Activated T-helper 17 cell treated with anti-CD3 and anti-CD28 coated beads, Interleukin-2, amount 50 U/mL, for 72 hours (primary cell): Measurements from ENCODE around the gene FBXO46. TPM values are rescaled to one million over a fixed set of nuclear protein-coding genes. Genes with fewer than 3 reads are reported as not detected.
A peak's percentile ranks its signal among the peaks of the same experiment; 100 is the strongest.

Experiments
- ATAC-seq: fragments of 150-1000 bp; cut with Tn5 transposase; replicated peaks from 2 replicates; pipeline ENCODE4 v1.10.0; 2021; ENCODE audit warnings: mild to moderate bottlenecking, moderate library complexity
- H3K27ac Mint-ChIP-seq: one replicate; pipeline ENCODE4 v1.8.0; 2022; ENCODE audit warnings: mixed read lengths
- H3K27me3 Mint-ChIP-seq: one replicate; pipeline ENCODE4 v1.8.0; 2022; ENCODE audit warnings: mixed read lengths
- H3K36me3 Mint-ChIP-seq: one replicate; pipeline ENCODE4 v1.8.0; 2022; ENCODE audit warnings: low read depth, mild to moderate bottlenecking, mixed read lengths
- H3K4me1 Mint-ChIP-seq: one replicate; pipeline ENCODE4 v1.8.0; 2022; ENCODE audit warnings: mixed read lengths
- H3K4me3 Mint-ChIP-seq: one replicate; pipeline ENCODE4 v1.8.0; 2022; ENCODE audit warnings: mild to moderate bottlenecking, mixed read lengths
- H3K9me3 Mint-ChIP-seq: one replicate; pipeline ENCODE4 v1.8.0; 2022; ENCODE audit warnings: mixed read lengths
- total RNA-seq, 2 donors: library from RNA; stranded (reverse); gene quantifications; one replicate each; pipeline ENCODE4 v1.2.3, GENCODE V29; 2022

The FBXO46 gene, protein sequence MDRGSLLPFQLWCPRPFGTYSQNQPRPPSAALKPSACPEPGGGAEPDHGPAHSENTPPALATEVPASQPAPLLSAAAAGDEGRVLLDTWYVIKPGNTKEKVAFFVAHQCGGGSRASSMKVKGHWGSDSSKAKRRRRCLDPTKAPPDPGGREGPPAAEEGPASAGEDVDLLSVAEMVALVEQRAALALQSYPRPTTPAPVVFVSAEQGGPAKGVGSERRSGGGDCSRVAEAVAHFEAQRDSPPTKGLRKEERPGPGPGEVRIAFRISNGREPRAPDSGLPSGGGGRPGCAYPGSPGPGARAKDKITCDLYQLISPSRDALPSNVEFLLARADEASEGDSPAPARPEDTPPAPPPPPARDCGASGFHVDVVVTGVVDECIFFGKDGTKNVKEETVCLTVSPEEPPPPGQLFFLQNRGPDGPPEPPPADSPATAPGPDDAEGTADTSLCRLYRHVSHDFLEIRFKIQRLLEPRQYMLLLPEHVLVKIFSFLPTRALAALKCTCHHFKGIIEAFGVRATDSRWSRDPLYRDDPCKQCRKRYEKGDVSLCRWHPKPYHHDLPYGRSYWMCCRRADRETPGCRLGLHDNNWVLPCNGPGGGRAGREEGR
- total RNA-seq: 10 to 100 TPM; 39.4 to 44.3 TPM

DNA sequence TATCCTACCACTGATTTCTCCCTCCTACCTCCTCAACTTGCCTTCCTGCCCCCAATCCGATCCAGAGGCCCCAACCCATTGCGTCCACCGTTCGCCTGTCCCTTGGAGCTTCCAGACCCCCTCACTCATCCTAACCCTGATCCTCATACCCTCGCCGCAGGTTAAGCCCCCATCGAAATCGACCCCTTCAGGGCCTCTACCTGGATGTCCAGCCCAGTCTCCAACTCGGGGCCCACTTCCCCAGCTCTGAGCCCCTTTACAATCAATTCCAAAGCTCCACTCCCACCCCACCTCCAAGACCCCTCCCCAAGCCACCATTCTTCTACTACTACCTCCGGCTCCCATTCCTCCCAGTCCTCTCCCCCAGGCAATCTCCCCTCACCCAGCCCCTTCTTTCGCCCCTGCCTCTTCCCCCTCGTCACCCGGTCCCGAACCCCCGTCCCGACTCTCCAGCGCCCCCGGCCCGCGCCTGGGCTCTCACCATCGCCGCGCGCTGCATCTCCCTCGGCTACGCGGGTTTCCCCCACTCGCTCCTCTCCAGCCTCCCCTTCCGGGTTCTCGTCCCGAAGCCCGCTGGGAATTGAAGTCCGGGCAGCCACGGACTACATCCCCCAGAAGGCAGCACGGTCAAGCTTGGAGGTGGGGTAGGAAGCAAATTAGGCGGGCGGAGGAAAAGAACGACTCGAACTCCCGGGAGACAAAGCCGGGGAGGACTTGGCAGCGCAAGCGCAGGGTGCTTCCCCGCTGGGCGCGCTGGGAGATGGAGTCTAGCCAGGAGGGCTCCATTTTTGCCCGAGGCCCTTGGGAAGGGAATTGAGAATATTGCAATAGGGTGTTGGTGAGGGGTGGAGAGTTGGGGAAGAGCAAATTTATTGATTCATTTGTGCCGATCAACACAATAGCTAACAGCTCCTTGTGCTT lies at the start of gene FBXO46:
FBXO46 (minus strand) TSS at position 529 of the 921 bp plus-strand sequence. CDS start 17,401 bp downstream, outside the sequence.
- H3K9me3 Mint-ChIP-seq: no peaks in the 10 kb centered on the region
- ATAC-seq: peak; percentile 99
- H3K4me3 Mint-ChIP-seq: peak within 1 kb of the TSS; percentile 99
- peaks cover 16% of the 10 kb centered on the region for H3K4me1 Mint-ChIP-seq
- H3K36me3 Mint-ChIP-seq: peaks cover 27% of the 10 kb centered on the region
- peak within 1 kb of the TSS; percentile 87 for H3K27ac Mint-ChIP-seq
- no peaks in the 10 kb centered on the region for H3K27me3 Mint-ChIP-seq

DNA sequence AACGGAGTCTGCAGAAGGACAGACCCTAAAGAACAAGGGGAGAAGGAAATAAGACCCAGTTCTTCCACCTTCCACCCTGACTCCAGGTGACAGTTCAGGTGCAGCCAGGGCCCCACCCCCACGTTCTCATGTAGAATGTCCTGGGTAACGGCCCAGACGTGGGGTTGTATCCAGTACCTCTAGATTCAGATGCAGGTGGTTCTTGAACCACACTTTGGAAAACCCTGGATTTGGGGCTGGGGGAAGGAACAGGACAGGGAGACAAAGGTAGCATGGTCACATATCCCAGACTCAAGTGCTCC lies 49.4 kb upstream of the FBXO46 start:
- H3K4me1 Mint-ChIP-seq: peaks cover 14% of the 10 kb centered on the region
- no peak overlapping the region for H3K27ac Mint-ChIP-seq

DNA sequence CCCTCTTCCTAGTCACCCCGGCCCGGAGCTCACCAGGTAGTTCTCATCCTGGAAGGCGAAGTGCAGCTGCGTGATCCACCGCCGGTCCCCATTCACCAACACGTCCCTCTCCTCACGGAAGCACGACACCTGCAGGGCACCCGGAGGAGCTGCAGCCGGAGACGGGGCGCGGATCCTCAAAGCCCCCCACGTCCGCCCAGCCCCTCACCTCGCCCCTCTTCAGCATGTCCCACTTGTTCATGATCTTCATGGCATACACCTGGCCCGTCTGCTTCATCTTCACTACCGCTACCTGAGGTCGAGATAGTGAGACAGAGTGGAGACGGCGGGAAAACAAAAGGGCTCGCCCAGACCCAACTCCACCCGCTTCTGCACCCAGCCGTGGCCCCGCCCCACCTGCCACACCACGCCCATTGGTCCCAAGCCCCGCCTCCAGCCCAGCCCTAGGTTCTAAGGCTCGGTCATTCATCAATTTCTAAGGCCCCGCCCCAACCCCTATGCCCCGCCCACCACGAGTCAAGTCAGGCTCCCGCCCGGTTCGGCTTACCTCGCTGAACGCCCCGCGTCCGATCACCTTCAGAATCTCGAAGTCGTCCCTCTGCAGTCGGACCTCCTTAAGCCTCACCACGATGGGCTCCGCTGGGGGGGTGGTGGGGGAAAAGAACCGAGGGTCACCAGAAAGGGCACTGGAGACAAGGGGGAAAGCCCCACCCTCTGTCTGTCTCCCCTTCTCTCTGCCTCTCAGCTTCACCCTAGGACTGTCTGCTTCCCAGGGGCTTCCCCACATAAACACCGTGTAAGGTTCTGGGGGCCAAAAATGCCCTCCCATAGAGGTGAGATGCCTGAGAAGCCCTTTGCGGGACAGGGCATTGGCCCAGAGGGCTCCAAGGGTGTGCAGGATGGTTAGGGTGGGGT lies 48.8 kb upstream of the FBXO46 start:
- Mint-ChIP-seq H3K27ac (peak overlapping the region; percentile 77), H3K4me1 (peaks cover 14% of the 10 kb centered on the region)

More for the DNA sequence above, 49.4 kb upstream of the FBXO46 start:
- H3K36me3 Mint-ChIP-seq: peaks cover 40% of the 10 kb centered on the region
- peak overlapping the region; percentile 82 for H3K4me3 Mint-ChIP-seq
- H3K9me3 Mint-ChIP-seq: no peaks in the 10 kb centered on the region
- ATAC-seq: no peak
- peaks cover 12% of the 10 kb centered on the region for H3K27me3 Mint-ChIP-seq

DNA sequence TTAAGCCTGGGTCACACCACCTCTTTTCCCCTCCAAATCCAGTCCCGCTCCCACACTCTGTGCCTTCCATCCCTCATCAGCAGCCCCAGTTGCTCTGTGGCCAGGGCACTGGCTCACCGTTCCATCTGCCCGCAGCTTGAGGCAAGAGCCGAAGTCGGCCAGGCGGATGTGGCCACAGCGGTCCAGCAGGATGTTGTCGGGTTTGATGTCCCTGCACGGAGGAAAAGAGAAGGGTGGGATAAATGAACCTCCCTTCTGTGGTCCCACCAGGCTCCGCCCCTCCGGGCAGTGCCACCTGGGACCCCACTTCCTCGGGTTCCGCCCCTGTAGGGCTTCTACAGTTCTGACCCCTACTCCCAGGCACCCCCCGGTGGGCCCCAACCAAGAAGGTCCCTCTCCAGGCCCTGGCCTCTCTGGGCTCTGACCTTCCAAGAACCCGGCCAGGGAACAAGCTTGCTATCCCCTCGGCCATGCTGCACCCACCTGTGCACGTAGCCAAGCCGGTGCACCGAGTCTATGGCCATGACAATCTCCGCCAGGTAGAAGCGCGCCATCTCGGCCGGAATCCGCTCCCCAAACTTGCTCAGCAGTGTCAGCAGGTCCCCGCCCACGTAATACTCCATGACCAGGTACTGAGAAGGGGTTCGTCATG lies 47.4 kb upstream of the FBXO46 start:
- no peak overlapping the region for H3K27ac Mint-ChIP-seq
- H3K4me3 Mint-ChIP-seq: peak overlapping the region; percentile 82
- peaks cover 12% of the 10 kb centered on the region for H3K27me3 Mint-ChIP-seq
- H3K9me3 Mint-ChIP-seq: no peaks in the 10 kb centered on the region
- H3K36me3 Mint-ChIP-seq: peaks cover 32% of the 10 kb centered on the region
- H3K4me1 Mint-ChIP-seq: peaks cover 14% of the 10 kb centered on the region
- ATAC-seq: no peak

More for the DNA sequence above, 48.8 kb upstream of the FBXO46 start:
- no peaks in the 10 kb centered on the region for H3K9me3 Mint-ChIP-seq
- H3K4me3 Mint-ChIP-seq: peak overlapping the region; percentile 82
- peaks cover 12% of the 10 kb centered on the region for H3K27me3 Mint-ChIP-seq
- H3K36me3 Mint-ChIP-seq: peaks cover 40% of the 10 kb centered on the region
- ATAC-seq: peak; percentile 95

DNA sequence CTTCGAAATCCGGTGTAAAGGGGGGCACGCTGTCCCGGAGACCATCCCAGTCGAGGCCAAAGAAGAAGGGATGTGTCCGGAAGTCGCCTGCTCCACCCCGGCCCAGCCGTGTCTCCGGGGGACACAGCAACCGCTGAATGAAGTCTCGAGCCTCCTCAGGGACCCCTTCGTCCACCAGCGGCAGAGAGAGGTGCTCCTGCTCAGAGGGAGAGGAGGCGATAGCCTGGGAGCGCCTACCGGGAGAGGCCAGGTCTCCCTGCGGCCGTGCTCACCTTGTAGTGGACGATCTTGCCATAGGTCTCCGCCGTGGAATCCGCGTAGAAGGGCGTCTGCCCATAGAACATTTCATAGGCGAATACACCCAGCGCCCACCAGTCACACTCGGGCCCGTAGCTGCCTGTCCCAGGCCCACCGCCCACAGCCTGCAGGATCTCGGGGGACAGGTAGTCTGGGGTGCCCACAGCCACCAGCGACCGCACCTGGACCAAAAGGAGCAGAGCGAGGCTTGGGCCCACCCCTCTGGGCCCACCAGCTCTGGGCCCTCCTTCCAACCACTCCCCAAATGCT lies 46.8 kb upstream of the FBXO46 start:
- ATAC-seq: no peak
- Mint-ChIP-seq H3K9me3 (no peaks in the 10 kb centered on the region), H3K4me1 (peaks cover 15% of the 10 kb centered on the region), H3K36me3 (peaks cover 32% of the 10 kb centered on the region), H3K27ac (no peak overlapping the region), H3K4me3 (no peak overlapping the region), H3K27me3 (peaks cover 12% of the 10 kb centered on the region)

DNA sequence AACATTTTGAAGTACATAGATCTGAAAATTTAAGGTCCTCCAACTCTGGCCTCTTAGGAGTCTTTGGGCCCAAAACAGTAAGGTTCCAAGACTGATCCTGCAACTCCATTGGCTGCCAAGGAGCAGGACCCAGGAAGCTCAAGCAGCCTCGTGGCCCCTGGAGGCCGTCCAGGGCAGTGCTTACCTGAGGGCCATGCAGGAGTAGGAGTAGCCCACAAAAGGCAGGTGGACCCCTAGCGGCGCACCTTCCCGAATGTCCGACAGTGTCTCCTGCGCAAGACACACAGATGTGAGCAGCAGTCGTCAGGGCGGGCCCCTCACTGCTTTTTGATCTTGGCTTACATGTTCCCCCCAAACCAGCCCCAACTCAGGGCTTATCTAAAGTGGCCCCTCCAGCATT lies 44.1 kb upstream of the FBXO46 start:
- Mint-ChIP-seq H3K27me3 (peaks cover 8% of the 10 kb centered on the region), H3K9me3 (no peaks in the 10 kb centered on the region), H3K4me3 (no peak overlapping the region), H3K27ac (no peak overlapping the region), H3K4me1 (peaks cover 17% of the 10 kb centered on the region), H3K36me3 (peaks cover 32% of the 10 kb centered on the region)
- ATAC-seq: no peak

DNA sequence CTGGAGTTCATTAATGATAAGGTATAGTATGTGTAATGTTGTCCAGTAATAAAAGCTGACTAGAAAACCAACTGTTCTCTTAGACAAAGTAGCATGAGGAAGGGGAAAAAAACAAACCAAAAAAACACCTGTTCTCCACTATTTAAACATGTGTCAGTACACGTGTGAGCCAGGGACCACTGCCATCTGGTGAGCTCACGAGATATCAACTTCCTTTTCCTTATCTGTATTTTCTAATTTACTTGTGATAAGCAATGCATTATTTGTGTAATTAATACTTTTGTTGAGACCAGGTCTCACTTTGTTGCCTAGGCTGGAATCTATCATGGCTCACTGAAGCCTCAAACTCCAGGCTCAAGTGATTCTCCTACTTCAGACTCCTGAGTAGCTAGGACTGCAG lies 42.7 kb upstream of the FBXO46 start:
- Mint-ChIP-seq H3K4me3 (no peak overlapping the region), H3K36me3 (peaks cover 25% of the 10 kb centered on the region), H3K27ac (no peak overlapping the region), H3K9me3 (no peaks in the 10 kb centered on the region), H3K27me3 (no peaks in the 10 kb centered on the region), H3K4me1 (peaks cover 6% of the 10 kb centered on the region)
- no peak for ATAC-seq

DNA sequence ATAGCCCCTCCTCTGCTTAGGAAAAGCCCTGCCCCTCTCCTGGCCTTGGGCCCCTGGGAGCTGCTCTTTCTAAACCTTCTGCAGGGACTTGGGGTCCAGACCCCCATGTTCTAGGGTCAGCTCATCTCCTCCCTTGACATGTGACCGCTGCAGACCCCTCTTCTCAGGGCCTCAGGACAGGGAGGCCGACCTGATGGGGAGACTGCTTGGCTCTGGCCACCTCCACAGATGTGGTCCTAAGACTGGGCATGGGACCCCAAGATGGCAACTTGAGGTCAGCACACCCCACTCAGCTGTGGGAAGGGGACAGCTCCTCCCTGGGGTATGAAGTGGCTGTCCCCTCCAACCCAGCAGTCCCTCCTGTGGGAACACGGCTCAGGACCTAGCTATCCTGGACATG lies 42.2 kb upstream of the FBXO46 start:
- H3K9me3 Mint-ChIP-seq: no peaks in the 10 kb centered on the region
- H3K4me3 Mint-ChIP-seq: no peak overlapping the region
- H3K27me3 Mint-ChIP-seq: no peaks in the 10 kb centered on the region
- no peak overlapping the region for H3K27ac Mint-ChIP-seq
- peaks cover 21% of the 10 kb centered on the region for H3K36me3 Mint-ChIP-seq
- H3K4me1 Mint-ChIP-seq: peaks cover 6% of the 10 kb centered on the region
- ATAC-seq: no peak

DNA sequence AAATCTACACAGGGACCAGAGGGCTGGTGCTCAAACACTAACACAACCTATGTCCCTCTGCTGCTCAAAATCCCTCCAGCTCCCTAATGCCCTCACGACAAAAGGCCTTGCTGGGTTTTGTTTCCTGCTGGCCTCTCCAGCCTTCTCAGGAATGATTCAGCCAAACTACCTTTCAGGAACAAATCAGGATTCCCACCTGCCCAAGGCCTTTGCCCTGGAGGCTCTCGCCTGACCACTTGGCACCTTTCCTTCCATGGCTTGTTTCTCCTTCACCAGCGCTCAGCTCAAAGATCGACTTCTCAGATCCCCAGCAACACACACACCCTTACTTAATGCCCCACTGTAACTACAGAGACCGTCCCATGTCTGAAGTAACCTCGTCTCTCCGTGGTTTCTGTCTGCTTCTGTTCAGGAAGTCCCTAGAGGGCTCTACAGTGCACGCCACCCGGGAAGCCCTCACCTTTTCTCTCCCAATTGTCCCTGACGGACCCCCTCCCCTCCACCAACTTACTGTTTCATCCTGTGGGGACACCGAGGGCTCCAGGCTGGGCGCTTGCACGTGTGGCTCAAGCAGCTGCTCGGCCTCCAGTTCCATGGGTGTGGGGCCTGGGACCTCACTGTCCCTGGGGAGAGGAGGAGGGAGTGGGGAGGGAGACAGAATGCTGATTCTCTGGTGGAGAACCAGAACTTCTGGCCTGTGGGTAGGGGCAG lies 41.6 kb upstream of the FBXO46 start:
- Mint-ChIP-seq H3K27ac (no peak overlapping the region), H3K4me3 (no peak overlapping the region)
- no peak for ATAC-seq

DNA sequence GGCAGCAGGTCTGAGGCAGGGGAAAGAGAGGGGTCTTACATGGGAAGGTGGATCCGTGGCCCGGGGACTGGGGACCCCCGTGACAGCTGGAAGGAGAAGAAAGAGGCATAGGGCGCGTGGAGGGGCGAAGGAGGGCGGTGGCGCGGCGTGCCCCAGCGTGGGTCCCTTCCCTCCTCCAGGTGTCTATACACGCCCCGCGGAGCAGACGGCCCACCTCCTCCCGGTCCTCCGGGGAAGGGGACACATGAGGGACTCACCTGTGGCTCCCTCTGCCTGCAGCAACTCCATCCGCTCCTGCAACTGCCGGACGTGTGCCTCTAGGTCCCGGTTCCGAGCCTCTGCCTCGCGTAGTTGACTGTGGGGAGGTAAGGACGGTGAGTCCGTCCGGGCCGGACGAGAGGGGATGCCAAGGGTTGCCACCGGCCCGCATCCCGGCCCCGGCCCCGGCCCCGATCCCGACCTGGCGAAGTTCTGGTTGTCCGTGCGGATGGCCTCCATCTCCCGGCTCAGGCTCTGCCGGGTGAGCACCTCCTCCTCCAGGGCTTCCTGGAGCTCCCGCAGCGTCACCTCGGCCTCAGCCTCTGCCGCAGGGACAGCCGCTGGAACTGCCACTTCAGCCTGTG lies 40.7 kb upstream of the FBXO46 start:
- Mint-ChIP-seq H3K4me3 (peak overlapping the region; percentile 84), H3K9me3 (no peaks in the 10 kb centered on the region), H3K27me3 (no peaks in the 10 kb centered on the region), H3K36me3 (peaks cover 6% of the 10 kb centered on the region), H3K4me1 (peaks cover 6% of the 10 kb centered on the region), H3K27ac (no peak overlapping the region)
- ATAC-seq: no peak

More for the DNA sequence above, 41.6 kb upstream of the FBXO46 start:
- Mint-ChIP-seq H3K9me3 (no peaks in the 10 kb centered on the region), H3K4me1 (peaks cover 6% of the 10 kb centered on the region), H3K36me3 (peaks cover 14% of the 10 kb centered on the region), H3K27me3 (no peaks in the 10 kb centered on the region)

DNA sequence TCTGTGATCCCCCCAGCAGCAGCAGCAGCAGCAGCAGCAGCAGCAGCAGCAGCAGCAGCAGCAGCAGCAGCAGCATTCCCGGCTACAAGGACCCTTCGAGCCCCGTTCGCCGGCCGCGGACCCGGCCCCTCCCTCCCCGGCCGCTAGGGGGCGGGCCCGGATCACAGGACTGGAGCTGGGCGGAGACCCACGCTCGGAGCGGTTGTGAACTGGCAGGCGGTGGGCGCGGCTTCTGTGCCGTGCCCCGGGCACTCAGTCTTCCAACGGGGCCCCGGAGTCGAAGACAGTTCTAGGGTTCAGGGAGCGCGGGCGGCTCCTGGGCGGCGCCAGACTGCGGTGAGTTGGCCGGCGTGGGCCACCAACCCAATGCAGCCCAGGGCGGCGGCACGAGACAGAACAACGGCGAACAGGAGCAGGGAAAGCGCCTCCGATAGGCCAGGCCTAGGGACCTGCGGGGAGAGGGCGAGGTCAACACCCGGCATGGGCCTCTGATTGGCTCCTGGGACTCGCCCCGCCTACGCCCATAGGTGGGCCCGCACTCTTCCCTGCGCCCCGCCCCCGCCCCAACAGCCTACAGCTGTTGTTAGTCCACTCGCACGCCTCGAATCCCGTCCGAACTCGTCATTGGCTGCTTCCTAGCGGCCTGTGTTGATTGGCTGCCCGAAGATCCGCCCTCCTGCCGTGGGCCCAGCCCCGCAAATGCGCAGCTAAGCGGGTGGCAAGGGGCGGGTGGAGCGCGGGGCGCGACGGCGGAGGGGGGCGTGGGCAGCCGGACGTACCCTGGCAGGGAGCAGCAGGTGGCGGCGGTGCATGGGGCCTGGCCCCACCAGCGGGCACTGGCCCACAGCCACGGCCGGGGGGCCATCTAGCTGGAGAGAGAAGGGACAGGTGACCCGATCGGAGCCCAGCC lies 39.8 kb upstream of the FBXO46 start:
- H3K36me3 Mint-ChIP-seq: peaks cover 6% of the 10 kb centered on the region
- H3K4me1 Mint-ChIP-seq: peaks cover 6% of the 10 kb centered on the region
- ATAC-seq: peak; percentile 73
- H3K27ac Mint-ChIP-seq: no peak overlapping the region
- H3K4me3 Mint-ChIP-seq: peak overlapping the region; percentile 84
- H3K9me3 Mint-ChIP-seq: no peaks in the 10 kb centered on the region
- no peaks in the 10 kb centered on the region for H3K27me3 Mint-ChIP-seq
